T follicular helper cell (primary cell): ENCODE data around the gene RECQL5.
"Not testable (repeated sequence)": the region's sequence is repeated elsewhere in the genome, so short reads cannot be mapped to it uniquely, and the experiment has no call there.

Experiments used
- DNase-seq: peaks from one replicate; pipeline ENCODE4 v3.0.0-alpha.2; 2020; ENCODE audit warnings: low read depth

Gene RECQL5

GRCh38 chr17:75592348-75593020, 74.5 kb downstream of the RECQL5 start:
- no peak for DNase-seq

- no peak for DNase-seq
Observed at GRCh38 chr17:75591722-75592302, 75.1 kb downstream of the RECQL5 start.

GRCh38 chr17:75590849-75591721, 75.9 kb downstream of the RECQL5 start:
- no peak for DNase-seq

- no peak for DNase-seq
Observed at GRCh38 chr17:75590314-75590761, 76.6 kb downstream of the RECQL5 start.

- DNase-seq = no peak
Observed at GRCh38 chr17:75589919-75590303, 77.0 kb downstream of the RECQL5 start.

GRCh38 chr17:75589012-75589918, 77.7 kb downstream of the RECQL5 start:
- peak; percentile 90 for DNase-seq

GRCh38 chr17:75588596-75589011, 78.3 kb downstream of the RECQL5 start:
- DNase-seq = no peak

- DNase-seq = peak; percentile 25
Observed at GRCh38 chr17:75587675-75588595, 79.0 kb downstream of the RECQL5 start, which contains the start of gene MYO15B. Gene MYO15B, plus strand, starts transcription at chr17:75587800. Its CDS starts 258 bp downstream, at chr17:75588058.

GRCh38 chr17:75584849-75585175, 82.1 kb downstream of the RECQL5 start:
- no peak for DNase-seq

- not testable (repeated sequence) for DNase-seq
Observed at GRCh38 chr17:75583197-75583596, 83.8 kb downstream of the RECQL5 start.

- DNase-seq = not testable (repeated sequence)
Observed at GRCh38 chr17:75581121-75581725, 85.7 kb downstream of the RECQL5 start.
